ENCODE measurements around the gene MICALL2.
"Not testable (repeated sequence)": the region's sequence is repeated elsewhere in the genome, so short reads cannot be mapped to it uniquely, and the experiment has no call there.

- TF ChIP-seq MAX (CRISPR knock-in tag; IDR thresholded peaks at IDR 0.05); SP1 (CRISPR knock-in tag; conservative IDR thresholded peaks at IDR 0.05); ZNF121 (CRISPR knock-in tag; IDR thresholded peaks at IDR 0.05); NFE2L1 (CRISPR knock-in tag; IDR thresholded peaks at IDR 0.05): not testable (repeated sequence)
These were observed 15.6 kb downstream of the MICALL2 start for GRCh38 chr7:1443587-1444200.
